SK-N-SH (cell line): Measurements from ENCODE around the gene BAG3. TPM values are rescaled to one million over a fixed set of nuclear protein-coding genes. Genes with fewer than 3 reads are reported as not detected.

Experiments used
- CTCF ChIA-PET: fragments of 300-600, 350-600 bp; formaldehyde crosslinking; extraction: SDS; loops from one replicate; lab custom pipeline; 2021; lab: Yijun Ruan, JAX
- POLR2A ChIA-PET: fragments of 350-600 bp; sonication (Branson Sonifier 250); formaldehyde crosslinking; extraction: SDS; loops from one replicate; lab custom pipeline; 2020; ENCODE audit warnings: antibody characterized with exemption, inconsistent platforms; lab: Yijun Ruan, JAX
- DNase-seq: peaks from one replicate; pipeline ENCODE4 v3.0.0; 2012
- H2AFZ ChIP-seq: fragments of 200-600 bp; sonication (generic); 2 replicates; pipeline ENCODE4 v1.8.1; 2016; ENCODE audit warnings: antibody characterized with exemption, mild to moderate bottlenecking, low read depth
- H3F3A ChIP-seq: fragments of 200-600 bp; sonication (generic); replicated peaks from 2 replicates; pipeline ENCODE3; 2016; ENCODE audit warnings: antibody characterized with exemption, mild to moderate bottlenecking; ENCODE audit not compliant: insufficient read depth
- H3K27ac ChIP-seq, 2 experiments: fragments of 200-500 bp in 1 of 2; fragments of 200-600 bp in 1 of 2; sonication (Bioruptor generic) in 1 of 2; sonication (generic), shearing (Covaris generic) in 1 of 2; 2 replicates each; pipeline versions ENCODE4 v1.5.1 to v1.6.1; 2014 to 2016; ENCODE audit warnings: low read depth in 2 of 2, inconsistent platforms in 1 of 2, low read length in 1 of 2, mild to moderate bottlenecking in 1 of 2, mixed read lengths in 1 of 2
- H3K27me3 ChIP-seq: fragments of 200-600 bp; sonication (generic), shearing (Covaris generic); 2 replicates; pipeline ENCODE4 v1.6.1; 2016; ENCODE audit warnings: mixed run types; ENCODE audit not compliant: insufficient read depth
- H3K36me3 ChIP-seq, 2 experiments: fragments of 200-500 bp in 1 of 2; fragments of 200-600 bp in 1 of 2; sonication (Bioruptor generic) in 1 of 2; sonication (generic) in 1 of 2; replicated peaks in 1 of 2; 2 replicates each; pipeline versions ENCODE3 to v1.5.1; 2014 to 2016; ENCODE audit warnings: low read length in 1 of 2, mild to moderate bottlenecking in 1 of 2; ENCODE audit not compliant: insufficient read depth in 2 of 2, control insufficient read depth in 1 of 2
- H3K4me1 ChIP-seq, 2 experiments: fragments of 200-500 bp in 1 of 2; fragments of 200-600 bp in 1 of 2; sonication (Bioruptor generic) in 1 of 2; sonication (generic), shearing (Covaris generic) in 1 of 2; 2 replicates each; pipeline versions ENCODE4 v1.5.1 to v1.6.1; 2014 to 2016; ENCODE audit warnings: low read depth in 1 of 2, low read length in 1 of 2, mixed run types in 1 of 2; ENCODE audit not compliant: insufficient read depth in 2 of 2, control insufficient read depth in 1 of 2
- H3K4me2 ChIP-seq: fragments of 200-600 bp; sonication (generic), shearing (Covaris generic); 2 replicates; pipeline ENCODE4 v1.6.1; 2017; ENCODE audit warnings: mixed run types
- H3K4me3 ChIP-seq, 2 experiments: fragments of 200-500 bp in 1 of 2; fragments of 200-600 bp in 1 of 2; sonication (Bioruptor generic) in 1 of 2; sonication (generic), shearing (Covaris generic) in 1 of 2; 2 replicates each; pipeline versions ENCODE4 v1.5.1 to v1.8.1; 2014 to 2016; ENCODE audit warnings: low read depth in 2 of 2, inconsistent platforms in 1 of 2, low read length in 1 of 2, mild to moderate bottlenecking in 1 of 2, mixed read lengths in 1 of 2, moderate library complexity in 1 of 2
- H3K79me2 ChIP-seq: fragments of 200-600 bp; sonication (generic); 2 replicates; pipeline ENCODE4 v1.8.1; 2017; ENCODE audit warnings: mild to moderate bottlenecking; ENCODE audit not compliant: insufficient read depth
- H3K9ac ChIP-seq: fragments of 200-600 bp; sonication (generic); 2 replicates; pipeline ENCODE4 v1.6.1; 2017; ENCODE audit warnings: mixed run types
- H3K9me2 ChIP-seq: fragments of 200-600 bp; sonication (generic); 2 replicates; pipeline ENCODE4 v1.6.1; 2017; ENCODE audit warnings: mixed run types
- H3K9me3 ChIP-seq: fragments of 200-600 bp; sonication (generic); 2 replicates; pipeline ENCODE4 v1.6.1; 2017; ENCODE audit warnings: mixed run types, mild to moderate bottlenecking, moderate library complexity
- H4K20me1 ChIP-seq: fragments of 200-600 bp; sonication (generic); 2 replicates; pipeline ENCODE4 v1.6.1; 2017; ENCODE audit warnings: mild to moderate bottlenecking, mixed run types; ENCODE audit not compliant: insufficient read depth
- CHD2 ChIP-seq: fragments of 150-350 bp; IDR thresholded peaks from 2 replicates; pipeline ENCODE4 v1.6.1; 2018; ENCODE audit warnings: low read length; ENCODE audit not compliant: partially characterized antibody
- ELF1 ChIP-seq: IDR thresholded peaks from 2 replicates; pipeline ENCODE4 v1.4.0; 2012
- EZH2phosphoT487 ChIP-seq: fragments of 200-600 bp; sonication (generic); IDR thresholded peaks from 2 replicates; pipeline ENCODE4 v1.6.1; 2017; ENCODE audit warnings: low read depth, mixed run types, mild to moderate bottlenecking, antibody characterized with exemption, moderate library complexity, borderline replicate concordance
- NFIC ChIP-seq: IDR thresholded peaks from 2 replicates; pipeline ENCODE4 v1.4.0; 2012; ENCODE audit warnings: borderline replicate concordance
- RFX5 ChIP-seq: IDR thresholded peaks from 2 replicates; pipeline ENCODE4 v1.6.1; 2012; ENCODE audit warnings: mild to moderate bottlenecking, improper control_type of control experiment, low read length
- RXRA ChIP-seq: IDR thresholded peaks from 2 replicates; pipeline ENCODE4 v1.4.0; 2012; ENCODE audit warnings: low read depth, mild to moderate bottlenecking, borderline replicate concordance
- TCF12 ChIP-seq: IDR thresholded peaks from 2 replicates; pipeline ENCODE4 v1.4.0; 2012
- YY1 ChIP-seq: IDR thresholded peaks from 2 replicates; pipeline ENCODE4 v1.4.0; 2012; ENCODE audit warnings: low read depth, mild to moderate bottlenecking
- WGBS: methylation state at CpG from one replicate; pipeline ENCODE4 v1.1.6; 2017; ENCODE audit warnings: low lambda C conversion rate; 5-methylcytosine and 5-hydroxymethylcytosine counted together
- polyA plus RNA-seq, 3 experiments: library from polyadenylated mRNA; depleted of rRNA; stranded (reverse); fragments of >200 nt; gene quantifications; 2 replicates each; pipeline ENCODE4 v1.2.3, GENCODE V29; 2012
- TF ChIP-seq, protein P1 (sequence below): IDR thresholded peaks from 2 replicates; pipeline ENCODE4; 2012
- TF ChIP-seq, protein P2 (sequence below): IDR thresholded peaks from 2 replicates; pipeline ENCODE4 v1.4.0; 2012; ENCODE audit warnings: low read depth, borderline replicate concordance

BAG3 gene
- polyA plus RNA-seq, 1 of the 3 experiments (the other 2 are of a cell fraction) = 9.2 TPM

DNA sequence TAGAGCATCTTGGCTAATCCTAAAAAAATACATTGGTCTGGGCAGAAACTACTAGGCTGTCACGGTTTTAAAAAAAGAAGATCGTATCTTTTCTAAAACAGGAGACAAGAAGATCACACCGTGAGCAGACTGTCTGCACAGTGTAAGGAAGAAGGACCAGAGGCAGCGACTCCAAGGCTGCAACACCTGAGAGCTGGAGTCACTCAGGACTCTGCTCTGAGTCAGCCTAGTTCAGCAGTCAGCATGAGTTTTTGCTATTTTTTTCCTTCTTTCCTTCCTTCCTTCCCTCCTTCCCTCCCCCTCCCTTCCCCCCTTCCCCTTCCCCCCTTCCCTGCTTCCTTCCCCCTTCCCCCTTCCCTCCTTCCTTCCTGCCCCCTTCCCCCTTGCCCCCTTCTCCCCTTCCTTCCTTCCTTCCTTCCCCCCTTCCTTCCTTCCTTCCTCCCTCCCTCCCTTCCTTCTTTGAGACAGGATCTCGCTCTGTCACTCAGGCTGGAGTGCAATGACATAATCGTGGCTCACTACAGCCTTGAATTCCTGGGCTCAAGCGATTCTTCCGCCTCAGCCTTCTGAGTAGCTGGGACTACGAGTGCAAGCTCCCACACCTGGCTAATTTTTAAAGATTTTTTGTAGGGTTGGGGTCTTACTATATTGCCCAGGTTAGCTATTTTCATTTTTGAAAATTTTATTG is 24.4 kb downstream of the BAG3 start:
- H2AFZ ChIP-seq = no peak overlapping the region
- no peak overlapping the region for H3K4me3 ChIP-seq
- WGBS = 56% methylated on average over 9 of the region's 9 CpGs
- no peak for DNase-seq
- H4K20me1 ChIP-seq = peaks cover 3% of the 10 kb centered on the region; the same call in 1 of the 2 replicates
- TF ChIP-seq, protein P1, sequence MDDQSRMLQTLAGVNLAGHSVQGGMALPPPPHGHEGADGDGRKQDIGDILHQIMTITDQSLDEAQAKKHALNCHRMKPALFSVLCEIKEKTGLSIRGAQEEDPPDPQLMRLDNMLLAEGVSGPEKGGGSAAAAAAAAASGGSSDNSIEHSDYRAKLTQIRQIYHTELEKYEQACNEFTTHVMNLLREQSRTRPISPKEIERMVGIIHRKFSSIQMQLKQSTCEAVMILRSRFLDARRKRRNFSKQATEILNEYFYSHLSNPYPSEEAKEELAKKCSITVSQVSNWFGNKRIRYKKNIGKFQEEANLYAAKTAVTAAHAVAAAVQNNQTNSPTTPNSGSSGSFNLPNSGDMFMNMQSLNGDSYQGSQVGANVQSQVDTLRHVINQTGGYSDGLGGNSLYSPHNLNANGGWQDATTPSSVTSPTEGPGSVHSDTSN = peak; percentile 56
- no peak for TF ChIP-seq RFX5
- POLR2A ChIA-PET = no interaction called here
- no peaks in the 10 kb centered on the region for H3K27me3 ChIP-seq
- H3K27ac ChIP-seq = peak overlapping the region in 1 of 2 experiments; percentile 17; a peak in 2 of 4 replicates
- H3K4me1 ChIP-seq = peaks cover 10 to 42% of the 10 kb centered on the region in 2 experiments; a peak in 2 of 4 replicates
- H3F3A ChIP-seq = peaks cover 45% of the 10 kb centered on the region
- H3K9ac ChIP-seq = no peak overlapping the region
- H3K4me2 ChIP-seq = no peak overlapping the region
- CTCF ChIA-PET = interaction anchor here (1.2 to 5.0 kb wide), 5 partner anchors 10 to 75 kb away, joined by 4 to 22 read pairs (median 7); no protein-coding TSS in a partner anchor
- H3K9me2 ChIP-seq = no peaks in the 10 kb centered on the region
- peaks cover 55% of the 10 kb centered on the region for H3K79me2 ChIP-seq
- peaks cover 27 to 54% of the 10 kb centered on the region in 2 experiments for H3K36me3 ChIP-seq
- H3K9me3 ChIP-seq = no peaks in the 10 kb centered on the region

DNA sequence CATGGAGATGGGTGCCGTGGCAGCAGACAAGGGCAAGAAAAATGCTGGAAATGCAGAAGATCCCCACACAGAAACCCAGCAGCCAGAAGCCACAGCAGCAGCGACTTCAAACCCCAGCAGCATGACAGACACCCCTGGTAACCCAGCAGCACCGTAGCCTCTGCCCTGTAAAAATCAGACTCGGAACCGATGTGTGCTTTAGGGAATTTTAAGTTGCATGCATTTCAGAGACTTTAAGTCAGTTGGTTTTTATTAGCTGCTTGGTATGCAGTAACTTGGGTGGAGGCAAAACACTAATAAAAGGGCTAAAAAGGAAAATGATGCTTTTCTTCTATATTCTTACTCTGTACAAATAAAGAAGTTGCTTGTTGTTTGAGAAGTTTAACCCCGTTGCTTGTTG is 25.9 kb downstream of the BAG3 start:
- Histone ChIP-seq H3K79me2 (peaks cover 44% of the 10 kb centered on the region), H3K36me3 (peaks cover 27 to 41% of the 10 kb centered on the region in 2 experiments), H3F3A (peaks cover 41% of the 10 kb centered on the region), H3K9me3 (no peaks in the 10 kb centered on the region), H3K27me3 (no peaks in the 10 kb centered on the region), H2AFZ (no peak overlapping the region), H3K27ac (no peak overlapping the region; a peak in 1 of 4 replicates), H3K9me2 (no peaks in the 10 kb centered on the region), H3K4me1 (peaks cover 12 to 39% of the 10 kb centered on the region in 2 experiments; a peak in 2 of 4 replicates), H3K4me2 (no peak overlapping the region), H4K20me1 (no peaks in the 10 kb centered on the region; the same call in 1 of the 2 replicates), H3K9ac (no peak overlapping the region), H3K4me3 (no peak overlapping the region)
- TF ChIP-seq YY1 (no peak), NFIC (no peak), CHD2 (no peak), RXRA (no peak), EZH2phosphoT487 (no peak), ELF1 (no peak), RFX5 (no peak), TCF12 (no peak)
- TF ChIP-seq, protein P2, sequence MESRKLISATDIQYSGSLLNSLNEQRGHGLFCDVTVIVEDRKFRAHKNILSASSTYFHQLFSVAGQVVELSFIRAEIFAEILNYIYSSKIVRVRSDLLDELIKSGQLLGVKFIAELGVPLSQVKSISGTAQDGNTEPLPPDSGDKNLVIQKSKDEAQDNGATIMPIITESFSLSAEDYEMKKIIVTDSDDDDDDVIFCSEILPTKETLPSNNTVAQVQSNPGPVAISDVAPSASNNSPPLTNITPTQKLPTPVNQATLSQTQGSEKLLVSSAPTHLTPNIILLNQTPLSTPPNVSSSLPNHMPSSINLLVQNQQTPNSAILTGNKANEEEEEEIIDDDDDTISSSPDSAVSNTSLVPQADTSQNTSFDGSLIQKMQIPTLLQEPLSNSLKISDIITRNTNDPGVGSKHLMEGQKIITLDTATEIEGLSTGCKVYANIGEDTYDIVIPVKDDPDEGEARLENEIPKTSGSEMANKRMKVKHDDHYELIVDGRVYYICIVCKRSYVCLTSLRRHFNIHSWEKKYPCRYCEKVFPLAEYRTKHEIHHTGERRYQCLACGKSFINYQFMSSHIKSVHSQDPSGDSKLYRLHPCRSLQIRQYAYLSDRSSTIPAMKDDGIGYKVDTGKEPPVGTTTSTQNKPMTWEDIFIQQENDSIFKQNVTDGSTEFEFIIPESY = no peak
- TF ChIP-seq, protein P1 = no peak
- WGBS = 98% methylated on average over 4 of the region's 6 CpGs
- ChIA-PET CTCF (interaction anchor here (0.7 to 5.0 kb wide), 3 partner anchors 8 to 10 kb away, joined by 3 to 22 read pairs (median 12); no protein-coding TSS in a partner anchor), POLR2A (no interaction called here)
- no peak for DNase-seq
